ENCODE data around the gene SKA2. TPM values are rescaled to one million over a fixed set of nuclear protein-coding genes. Genes with fewer than 3 reads are reported as not detected.

The SKA2 gene
- total and polyA plus RNA-seq, 2 of the 8 experiments (the other 6 are each of a cell fraction or from before 2014, with no cell fraction given): 15.6 to 95.8 TPM

GRCh38 chr17:59154721-59155438, at the start of gene SKA2 (continued):
- TF ChIP-seq ATF2 (IDR thresholded peaks at IDR 0.05; ENCODE audit: low read length) (no peak), SUZ12 (IDR thresholded peaks at IDR 0.05; ENCODE audit: low read length) (no peak), BRCA1 (IDR thresholded peaks at IDR 0.05; ENCODE audit: low read depth, low read length) (no peak), YY1 (IDR thresholded peaks at IDR 0.05; ENCODE audit: low read depth, low read length) (peak; percentile 95), SP2 (IDR thresholded peaks at IDR 0.05; ENCODE audit: low read length) (peak; percentile 78), HDAC6 (IDR thresholded peaks at IDR 0.05; ENCODE audit: low read depth, low read length) (no peak), CEBPB (IDR thresholded peaks at IDR 0.05; ENCODE audit: low read depth, low read length) (no peak), GABPA (IDR thresholded peaks at IDR 0.05; ENCODE audit: borderline replicate concordance, insufficient read depth, low read length) (no peak), ZNF274 (IDR thresholded peaks at IDR 0.05; ENCODE audit: borderline replicate concordance, extremely low read depth, low read length) (no peak), KDM1A (IDR thresholded peaks at IDR 0.05; ENCODE audit: borderline replicate concordance, low read length) (no peak), ATF3 (IDR thresholded peaks at IDR 0.05; ENCODE audit: insufficient read depth, low read depth, low read length) (0 out of 2 replicates have a peak, but pooled peaks have one; percentile 28), RBBP5 (IDR thresholded peaks at IDR 0.05; ENCODE audit: borderline replicate concordance, low read depth, low read length) (no peak), BACH1 (IDR thresholded peaks at IDR 0.05; ENCODE audit: low read length) (no peak), NANOG (IDR thresholded peaks at IDR 0.05; ENCODE audit: insufficient read depth, low read depth, low read length, poor library complexity, severe bottlenecking) (peak; percentile 47), JUN (IDR thresholded peaks at IDR 0.05; ENCODE audit: low read depth, low read length) (no peak), CHD1 (IDR thresholded peaks at IDR 0.05; ENCODE audit: low read depth, low read length) (no peak), TAF7 (optimal IDR thresholded peaks at IDR 0.05; ENCODE audit: borderline replicate concordance, low read depth, low read length) (peak; percentile 77), TAF1 (IDR thresholded peaks at IDR 0.05; ENCODE audit: low read depth, low read length) (peak; percentile 88), MAFK (IDR thresholded peaks at IDR 0.05; ENCODE audit: low read depth, low read length) (no peak), CHD2 (IDR thresholded peaks at IDR 0.05; ENCODE audit: low read length) (peak; percentile 94), USF2 (IDR thresholded peaks at IDR 0.05; ENCODE audit: low read length) (no peak), ASH2L (IDR thresholded peaks at IDR 0.05; ENCODE audit: low read length) (no peak)
